Fibroblast of skin of right quadriceps (primary cell): ENCODE data around the gene NT5DC1.
"Not testable (repeated sequence)": the region's sequence is repeated elsewhere in the genome, so short reads cannot be mapped to it uniquely, and the experiment has no call there.

Source experiments
- DNase-seq: peaks from one replicate; pipeline ENCODE4 v3.0.0-alpha.2; 2013

NT5DC1 gene

DNA sequence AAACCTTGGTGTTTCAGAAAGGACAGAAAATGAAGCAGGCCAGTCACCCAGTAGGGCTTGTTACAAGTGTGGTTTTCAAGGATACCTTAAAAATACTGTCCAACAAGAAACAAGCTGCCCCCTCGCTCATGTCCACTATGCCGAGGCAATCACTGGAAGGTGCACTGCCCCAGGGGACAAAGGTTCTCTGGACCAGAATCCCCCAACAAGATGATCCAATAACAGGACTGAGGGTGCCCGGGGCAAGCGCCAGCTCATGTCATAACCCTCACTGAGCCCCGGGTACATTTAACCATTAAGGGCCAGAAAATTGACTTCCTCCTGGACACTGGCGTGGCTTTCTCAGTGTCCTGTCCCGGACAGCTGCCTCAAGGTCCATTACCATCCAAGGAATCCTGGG is 6.6 kb upstream of the NT5DC1 start:
- DNase-seq = no peak

GRCh38 chr6:116096048-116096759 is 4.4 kb upstream of the NT5DC1 start:
- not testable (repeated sequence) for DNase-seq

- no peak for DNase-seq
Measured at GRCh38 chr6:116096979-116097816, 3.5 kb upstream of the NT5DC1 start.

DNA sequence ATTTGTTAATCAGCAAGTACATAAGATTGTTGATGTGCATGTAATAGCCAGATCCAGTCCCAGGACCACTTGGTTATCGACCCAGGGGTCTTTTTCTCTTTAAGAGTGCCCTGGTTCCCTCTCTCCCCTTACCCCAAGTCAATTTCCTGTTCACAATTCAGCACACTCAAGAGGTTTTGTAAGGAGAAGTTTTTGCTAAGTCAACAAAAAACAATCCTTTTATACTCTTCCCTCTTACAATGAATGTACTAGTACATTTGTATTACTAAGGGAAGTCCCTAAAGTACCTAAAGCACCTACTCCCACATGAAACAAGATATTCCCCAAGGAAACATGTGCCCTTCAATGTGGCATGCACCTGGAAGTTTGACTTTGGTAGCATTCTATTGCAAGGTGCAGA is 1.6 kb upstream of the NT5DC1 start:
- DNase-seq = no peak

GRCh38 chr6:116101302-116101718 is 657 bp downstream of the NT5DC1 start:
- DNase-seq = no peak

DNA sequence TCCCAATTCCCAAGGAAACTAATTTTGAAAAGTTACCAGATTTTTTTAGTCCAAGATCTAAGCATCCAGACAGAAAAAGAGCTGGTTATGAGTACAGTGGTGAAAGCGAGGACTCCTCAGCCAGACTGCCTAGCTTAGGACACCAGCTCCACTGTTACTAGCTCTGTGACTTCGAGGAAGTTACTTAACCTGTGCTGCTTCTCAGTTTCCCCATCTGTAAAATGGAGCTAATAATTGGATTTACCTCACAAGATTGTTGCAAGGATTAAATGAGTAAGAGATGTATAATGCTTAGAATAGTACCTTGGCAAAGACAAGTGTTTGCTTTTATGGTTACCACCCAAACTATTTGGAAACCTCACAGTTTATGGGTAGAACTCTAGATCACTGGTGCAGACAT is 1.1 kb downstream of the NT5DC1 start:
- DNase-seq = no peak

- no peak for DNase-seq
Measured at GRCh38 chr6:116102873-116103272, 2.2 kb downstream of the NT5DC1 start.

DNA sequence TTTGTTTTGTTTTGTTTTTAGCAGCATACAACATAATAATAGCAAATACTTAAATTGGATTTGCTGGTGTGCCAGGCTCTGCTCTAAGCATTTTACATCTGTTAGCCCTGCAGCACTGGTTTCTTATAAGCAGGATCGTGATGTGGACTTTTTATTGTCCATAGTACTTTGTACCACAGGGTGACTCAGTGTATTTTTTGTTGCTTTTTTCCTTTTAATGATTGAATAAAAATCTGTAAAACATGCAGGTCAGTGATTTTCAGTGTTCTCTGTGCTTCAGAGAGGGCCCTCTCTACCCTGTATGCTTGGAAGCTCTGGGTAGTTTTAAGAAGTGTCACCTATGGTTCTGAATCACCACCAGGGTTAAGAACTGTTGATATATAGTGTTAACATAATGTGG is 4.0 kb downstream of the NT5DC1 start:
- DNase-seq = no peak

DNA sequence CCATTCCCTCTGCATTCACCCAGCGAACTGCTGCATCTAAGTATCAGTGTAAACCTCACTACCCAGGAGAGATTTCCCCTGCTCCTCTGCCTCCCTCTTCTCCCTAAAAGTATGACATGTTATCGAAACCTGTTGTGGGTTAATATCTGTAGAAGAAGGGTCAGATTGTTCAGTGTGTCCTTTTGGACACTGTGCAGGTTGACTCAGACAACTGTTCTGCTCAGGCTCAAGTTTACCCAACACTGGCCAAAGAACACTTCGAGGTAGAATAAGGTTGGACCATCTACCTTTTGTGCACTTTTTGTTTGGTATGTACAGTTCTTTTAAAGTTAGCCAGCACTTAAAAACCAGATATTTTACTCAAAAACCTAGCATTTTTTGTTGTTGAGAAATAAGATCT is 4.6 kb downstream of the NT5DC1 start:
- no peak for DNase-seq

GRCh38 chr6:116106146-116106545 is 5.5 kb downstream of the NT5DC1 start:
- DNase-seq = peak; percentile 15

GRCh38 chr6:116108836-116109235 is 8.2 kb downstream of the NT5DC1 start:
- DNase-seq = no peak

- peak; percentile 21 for DNase-seq
Measured at GRCh38 chr6:116111552-116112528, 11.2 kb downstream of the NT5DC1 start.

- no peak for DNase-seq
Measured at GRCh38 chr6:116113386-116113785, 12.7 kb downstream of the NT5DC1 start.

- peak; percentile 15 for DNase-seq
Measured at GRCh38 chr6:116115781-116116180, 15.1 kb downstream of the NT5DC1 start.

DNA sequence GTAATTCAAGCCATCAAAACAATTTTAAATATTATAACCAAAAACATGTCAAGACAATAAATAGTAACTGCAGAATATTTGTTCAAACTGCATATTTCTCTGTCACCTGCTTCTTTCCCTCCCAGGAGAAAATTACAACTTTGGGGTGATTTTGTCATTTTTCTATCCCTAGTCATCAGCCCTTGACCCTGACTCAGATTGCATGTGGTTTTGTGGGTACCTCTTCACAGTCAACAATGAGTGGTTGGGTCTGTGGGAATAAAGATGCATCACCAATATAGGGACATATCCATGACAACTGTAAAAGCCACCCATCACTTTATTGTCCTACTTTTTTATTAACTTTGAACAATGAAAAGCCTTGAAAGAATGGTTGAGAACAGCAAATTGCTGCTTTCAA is 18.0 kb downstream of the NT5DC1 start:
- DNase-seq = peak; percentile 64

DNA sequence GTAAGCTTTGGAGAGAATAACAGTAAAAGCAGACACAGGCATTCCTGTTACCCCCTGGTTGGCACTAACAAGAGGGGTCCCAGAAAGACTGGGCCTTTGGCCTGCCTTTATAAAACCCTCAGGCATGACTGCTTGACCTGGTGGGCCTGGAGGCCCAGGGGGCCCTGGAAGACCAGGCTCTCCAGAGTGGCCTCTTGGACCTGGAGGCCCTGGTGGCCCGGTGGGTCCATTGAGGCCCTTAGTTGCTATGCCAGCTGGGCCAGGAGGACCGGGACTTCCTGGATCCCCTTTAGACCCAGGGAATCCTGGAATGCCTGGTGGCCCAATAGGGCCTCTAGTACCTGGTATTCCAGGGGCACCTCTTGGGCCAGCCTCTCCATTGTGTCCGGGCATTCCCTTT is 19.8 kb downstream of the NT5DC1 start:
- no peak for DNase-seq

- DNase-seq = no peak
Measured at GRCh38 chr6:116126032-116126431, 25.4 kb downstream of the NT5DC1 start, which contains the start of gene COL10A1. COL10A1 (minus strand) TSS chr6:116126132; CDS start chr6:116125492, 640 bp downstream.

GRCh38 chr6:116127771-116128493 is 27.3 kb downstream of the NT5DC1 start:
- DNase-seq = no peak

DNA sequence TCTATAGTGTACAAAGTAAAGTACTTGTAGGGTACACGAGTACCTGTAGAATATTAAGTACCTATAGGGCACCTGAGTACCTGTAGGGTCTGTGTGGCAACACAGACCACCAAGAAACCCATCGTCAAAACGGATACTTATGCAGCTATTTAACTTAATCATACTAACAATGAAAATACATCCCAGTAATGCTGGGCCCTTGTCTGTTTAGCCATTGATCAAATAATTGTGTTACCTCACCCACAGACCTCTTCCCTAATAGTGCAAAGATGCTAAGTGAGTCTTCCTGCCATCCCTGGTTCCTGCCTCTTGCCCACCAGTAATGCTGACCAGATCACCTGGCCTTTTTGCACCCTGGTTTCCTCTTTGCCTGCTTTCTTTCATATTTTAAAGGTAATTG is 32.8 kb downstream of the NT5DC1 start:
- no peak for DNase-seq

GRCh38 chr6:116136373-116136772 is 35.7 kb downstream of the NT5DC1 start:
- DNase-seq = no peak

DNA sequence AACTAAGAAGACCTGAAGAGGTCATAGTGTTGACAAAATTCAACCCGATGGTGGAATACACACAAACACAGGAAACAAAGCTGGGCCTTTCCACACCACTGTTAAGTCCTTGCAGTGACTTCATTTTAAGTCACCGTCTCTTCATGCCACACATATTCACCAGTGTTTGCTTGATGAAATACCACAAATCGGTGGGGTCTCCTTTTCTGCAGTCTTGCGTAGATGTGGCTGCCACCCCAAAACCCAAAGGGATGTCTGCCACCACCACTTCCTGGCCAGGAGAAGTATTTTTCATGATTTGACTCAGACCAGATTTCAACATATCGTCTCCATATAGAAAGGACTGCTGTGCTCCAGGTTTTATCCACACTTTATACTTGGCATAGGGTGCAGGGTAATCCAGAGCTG is 36.3 kb downstream of the NT5DC1 start:
- no peak for DNase-seq

- DNase-seq = no peak
Measured at GRCh38 chr6:116139917-116140316, 39.3 kb downstream of the NT5DC1 start.
